Measurements from ENCODE around the gene NCKAP5L. TPM values are rescaled to one million over a fixed set of nuclear protein-coding genes. Genes with fewer than 3 reads are reported as not detected.
A peak's percentile ranks its signal among the peaks of the same experiment; 100 is the strongest.

Gene NCKAP5L, protein sequence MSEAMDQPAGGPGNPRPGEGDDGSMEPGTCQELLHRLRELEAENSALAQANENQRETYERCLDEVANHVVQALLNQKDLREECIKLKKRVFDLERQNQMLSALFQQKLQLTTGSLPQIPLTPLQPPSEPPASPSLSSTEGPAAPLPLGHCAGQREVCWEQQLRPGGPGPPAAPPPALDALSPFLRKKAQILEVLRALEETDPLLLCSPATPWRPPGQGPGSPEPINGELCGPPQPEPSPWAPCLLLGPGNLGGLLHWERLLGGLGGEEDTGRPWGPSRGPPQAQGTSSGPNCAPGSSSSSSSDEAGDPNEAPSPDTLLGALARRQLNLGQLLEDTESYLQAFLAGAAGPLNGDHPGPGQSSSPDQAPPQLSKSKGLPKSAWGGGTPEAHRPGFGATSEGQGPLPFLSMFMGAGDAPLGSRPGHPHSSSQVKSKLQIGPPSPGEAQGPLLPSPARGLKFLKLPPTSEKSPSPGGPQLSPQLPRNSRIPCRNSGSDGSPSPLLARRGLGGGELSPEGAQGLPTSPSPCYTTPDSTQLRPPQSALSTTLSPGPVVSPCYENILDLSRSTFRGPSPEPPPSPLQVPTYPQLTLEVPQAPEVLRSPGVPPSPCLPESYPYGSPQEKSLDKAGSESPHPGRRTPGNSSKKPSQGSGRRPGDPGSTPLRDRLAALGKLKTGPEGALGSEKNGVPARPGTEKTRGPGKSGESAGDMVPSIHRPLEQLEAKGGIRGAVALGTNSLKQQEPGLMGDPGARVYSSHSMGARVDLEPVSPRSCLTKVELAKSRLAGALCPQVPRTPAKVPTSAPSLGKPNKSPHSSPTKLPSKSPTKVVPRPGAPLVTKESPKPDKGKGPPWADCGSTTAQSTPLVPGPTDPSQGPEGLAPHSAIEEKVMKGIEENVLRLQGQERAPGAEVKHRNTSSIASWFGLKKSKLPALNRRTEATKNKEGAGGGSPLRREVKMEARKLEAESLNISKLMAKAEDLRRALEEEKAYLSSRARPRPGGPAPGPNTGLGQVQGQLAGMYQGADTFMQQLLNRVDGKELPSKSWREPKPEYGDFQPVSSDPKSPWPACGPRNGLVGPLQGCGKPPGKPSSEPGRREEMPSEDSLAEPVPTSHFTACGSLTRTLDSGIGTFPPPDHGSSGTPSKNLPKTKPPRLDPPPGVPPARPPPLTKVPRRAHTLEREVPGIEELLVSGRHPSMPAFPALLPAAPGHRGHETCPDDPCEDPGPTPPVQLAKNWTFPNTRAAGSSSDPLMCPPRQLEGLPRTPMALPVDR (N-terminal part only)
- total RNA-seq (2013): 19.9 TPM
- 10 to 100 TPM in 1 of 3 donors, 1 to 10 TPM in 2; 3.7 to 14.9 (median 6.8) TPM for polyA plus RNA-seq
- polyA minus RNA-seq: 42.4 and 46.4 TPM in 2 replicates
- total RNA-seq: 23.0 to 251 (median 92.6) reads per million in 11 experiments

DNA sequence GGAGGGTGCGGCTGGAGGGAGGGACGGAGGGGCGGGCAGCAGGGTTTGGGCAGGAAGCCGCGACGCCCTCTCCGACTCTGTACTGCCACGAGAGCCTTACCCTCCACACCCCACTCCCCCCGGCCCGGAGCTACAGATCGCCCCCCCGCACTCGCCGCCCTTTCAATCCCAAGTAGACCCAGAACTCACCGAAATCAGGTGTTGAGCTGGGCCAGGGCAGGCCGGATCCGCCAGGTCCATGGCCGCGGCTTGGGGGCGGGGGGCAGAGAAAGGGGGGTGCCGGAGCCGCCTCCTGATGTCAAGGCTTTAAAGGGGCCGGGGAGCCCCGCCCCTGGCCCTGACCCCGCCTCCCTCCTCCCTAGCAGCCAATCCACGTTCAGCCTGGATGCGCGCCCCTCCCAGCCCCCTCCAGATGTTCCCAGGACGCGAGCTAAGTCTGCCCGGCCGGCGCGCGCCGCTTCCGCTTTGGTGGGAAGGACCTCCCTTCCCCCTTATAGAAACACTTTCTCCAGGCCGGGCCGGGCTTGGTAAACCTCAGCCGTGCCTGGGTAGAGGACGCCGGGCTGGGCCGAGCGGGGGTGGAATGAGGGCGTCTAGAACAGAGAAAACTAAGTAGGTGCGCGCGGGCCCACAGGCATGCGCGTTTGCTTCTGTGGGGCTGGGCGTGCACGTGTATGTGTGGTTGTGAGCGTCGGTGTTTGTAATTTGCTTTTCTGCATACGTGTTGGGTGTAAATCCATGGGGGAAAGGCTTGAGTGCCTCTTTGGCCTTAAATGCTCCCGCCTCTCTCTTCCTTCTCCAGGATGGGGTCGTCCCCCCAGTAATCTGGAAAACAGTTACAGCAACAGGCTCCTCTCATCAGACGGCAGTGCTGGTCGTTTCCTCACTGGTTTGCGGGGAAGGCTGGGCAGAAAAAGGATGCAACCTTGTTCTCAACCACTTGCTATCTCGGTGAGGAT lies at the start of gene NCKAP5L:
TSS of gene NCKAP5L (minus strand) at position 281 of the 959 bp plus-strand sequence. CDS start 24,369 bp downstream, outside the sequence.
- TF ChIP-seq, protein P1, sequence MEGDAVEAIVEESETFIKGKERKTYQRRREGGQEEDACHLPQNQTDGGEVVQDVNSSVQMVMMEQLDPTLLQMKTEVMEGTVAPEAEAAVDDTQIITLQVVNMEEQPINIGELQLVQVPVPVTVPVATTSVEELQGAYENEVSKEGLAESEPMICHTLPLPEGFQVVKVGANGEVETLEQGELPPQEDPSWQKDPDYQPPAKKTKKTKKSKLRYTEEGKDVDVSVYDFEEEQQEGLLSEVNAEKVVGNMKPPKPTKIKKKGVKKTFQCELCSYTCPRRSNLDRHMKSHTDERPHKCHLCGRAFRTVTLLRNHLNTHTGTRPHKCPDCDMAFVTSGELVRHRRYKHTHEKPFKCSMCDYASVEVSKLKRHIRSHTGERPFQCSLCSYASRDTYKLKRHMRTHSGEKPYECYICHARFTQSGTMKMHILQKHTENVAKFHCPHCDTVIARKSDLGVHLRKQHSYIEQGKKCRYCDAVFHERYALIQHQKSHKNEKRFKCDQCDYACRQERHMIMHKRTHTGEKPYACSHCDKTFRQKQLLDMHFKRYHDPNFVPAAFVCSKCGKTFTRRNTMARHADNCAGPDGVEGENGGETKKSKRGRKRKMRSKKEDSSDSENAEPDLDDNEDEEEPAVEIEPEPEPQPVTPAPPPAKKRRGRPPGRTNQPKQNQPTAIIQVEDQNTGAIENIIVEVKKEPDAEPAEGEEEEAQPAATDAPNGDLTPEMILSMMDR (IDR thresholded peaks at IDR 0.05): no peak
- Histone ChIP-seq H3K4me2 (replicated peaks; ENCODE audit: extremely low read depth, low read length, poor library complexity, severe bottlenecking) (peak within 1 kb of the TSS; percentile 98), H3K36me3 (replicated peaks in 1 of 2; ENCODE audit: control insufficient read depth in 1 of 2, insufficient read depth in 2 of 2, low read length in 2 of 2) (peaks cover 0 to under 1% of the 10 kb centered on the region in 2 donors), H3K79me2 (ENCODE audit: insufficient read depth, low read length) (peaks cover 26% of the 10 kb centered on the region), H3K27ac (ENCODE audit: low read depth in 1 of 2, low read length in 2 of 2) (peak within 1 kb of the TSS; percentile 57 to 100), H3K9ac (ENCODE audit: insufficient read depth, low read length, poor library complexity, severe bottlenecking) (peak within 1 kb of the TSS; percentile 66), H4K20me1 (ENCODE audit: insufficient read depth, low read length) (peaks cover 29% of the 10 kb centered on the region), H3K27me3 (ENCODE audit: control insufficient read depth in 2 of 2, insufficient read depth in 2 of 2, low read length in 2 of 2) (no peaks in the 10 kb centered on the region), H3K4me3 (replicated peaks in 1 of 3; ENCODE audit: low read depth in 2 of 3, low read length in 3 of 3) (peak within 1 kb of the TSS; percentile 66 to 95 (median 69)), H3K4me1 (ENCODE audit: control insufficient read depth in 1 of 2, insufficient read depth in 2 of 2, low read length in 2 of 2) (peaks cover 51% of the 10 kb centered on the region in 2 donors), H3K9me3 (replicated peaks in 1 of 2; ENCODE audit: control insufficient read depth in 1 of 2, insufficient read depth in 1 of 2, low read length in 2 of 2) (no peaks in the 10 kb centered on the region), H2AFZ (ENCODE audit: insufficient read depth, low read depth, low read length, poor library complexity, severe bottlenecking) (peak within 1 kb of the TSS; percentile 88)
- WGBS (ENCODE audit: insufficient coverage): 0% methylated on average over 28 of the region's 61 CpGs
- intact Hi-C loops (cut with micrococcal nuclease): no loop called here
- Mint-ChIP-seq H3K9me3 (no peaks in the 10 kb centered on the region), H3K27me3 (ENCODE audit: low read depth in 3 of 3) (peaks cover 0 to 2% (median 0%) of the 10 kb centered on the region in 3 donors), H3K4me1 (peaks cover 52% of the 10 kb centered on the region), H3K36me3 (peaks cover 1 to 3% of the 10 kb centered on the region in 2 donors), H3K4me3 (peak within 1 kb of the TSS; percentile 96 to 97), H3K27ac (peak within 1 kb of the TSS; percentile 90 to 100 (median 96))
- peak; percentile 91 to 95 (median 95) for DNase-seq

Data from CD14-positive monocyte (primary cell).